ENCODE data around the gene P2RY6.

GRCh38 chr11:73295996-73296318 is 23.8 kb downstream of the P2RY6 start:
- TF ChIP-seq CTCF (conservative IDR thresholded peaks at IDR 0.05) (no peak), EZH2 (IDR thresholded peaks at IDR 0.05; ENCODE audit: low read depth) (no peak)
